Loucy (cell line): ENCODE measurements around the gene ATG2A.

ENCODE experiments used
- CTCF ChIP-seq: fragments of 200-600 bp; sonication (generic); conservative IDR thresholded peaks from 2 replicates; pipeline ENCODE4 v1.5.1; 2014; ENCODE audit warnings: mild to moderate bottlenecking, antibody characterized with exemption, low read length
- EZH2phosphoT487 ChIP-seq: fragments of 200-600 bp; IDR thresholded peaks from 2 replicates; pipeline ENCODE4 v1.6.1; 2018; ENCODE audit warnings: antibody characterized with exemption, mild to moderate bottlenecking, moderate library complexity, borderline replicate concordance

- TF ChIP-seq EZH2phosphoT487 (no peak), CTCF (no peak)
These were observed 34.8 kb downstream of the ATG2A start for GRCh38 chr11:64882243-64882642.
